Stimulated activated CD8-positive, alpha-beta memory T cell treated with anti-CD3 and anti-CD28 coated beads, Interleukin-7, amount 100 ng/mL, for 48 hours (primary cell): ENCODE results near the gene SEPTIN12.

Experiments
- DNase-seq, 2 donors: peaks; one replicate each; pipeline ENCODE4 v3.0.0-alpha.2; 2020; ENCODE audit warnings: low read depth in 1 of 2; ENCODE audit errors: extremely low read depth in 1 of 2

The SEPTIN12 gene

DNA sequence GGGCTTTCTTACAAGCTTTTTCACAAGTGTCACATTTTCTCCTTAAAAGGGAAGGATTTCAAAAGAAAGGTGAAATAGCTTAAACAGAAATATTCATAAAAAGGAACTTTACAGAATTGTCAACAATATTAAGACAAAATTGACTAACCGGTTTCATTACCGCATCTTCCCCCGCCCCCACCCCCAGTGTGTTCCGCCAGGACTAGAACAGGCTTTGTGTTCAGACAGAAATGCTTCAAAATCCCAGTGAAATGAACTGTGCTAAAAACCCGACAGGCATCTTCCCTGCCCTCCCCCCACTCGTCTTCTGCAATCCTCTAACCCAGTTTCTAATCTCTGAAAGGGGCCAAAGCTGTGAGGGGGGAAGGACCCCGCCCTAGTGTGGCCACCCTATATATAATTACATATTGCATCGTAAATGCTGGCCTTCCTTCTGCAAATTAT, 15.3 kb upstream of the SEPTIN12 start:
- no peak for DNase-seq

DNA sequence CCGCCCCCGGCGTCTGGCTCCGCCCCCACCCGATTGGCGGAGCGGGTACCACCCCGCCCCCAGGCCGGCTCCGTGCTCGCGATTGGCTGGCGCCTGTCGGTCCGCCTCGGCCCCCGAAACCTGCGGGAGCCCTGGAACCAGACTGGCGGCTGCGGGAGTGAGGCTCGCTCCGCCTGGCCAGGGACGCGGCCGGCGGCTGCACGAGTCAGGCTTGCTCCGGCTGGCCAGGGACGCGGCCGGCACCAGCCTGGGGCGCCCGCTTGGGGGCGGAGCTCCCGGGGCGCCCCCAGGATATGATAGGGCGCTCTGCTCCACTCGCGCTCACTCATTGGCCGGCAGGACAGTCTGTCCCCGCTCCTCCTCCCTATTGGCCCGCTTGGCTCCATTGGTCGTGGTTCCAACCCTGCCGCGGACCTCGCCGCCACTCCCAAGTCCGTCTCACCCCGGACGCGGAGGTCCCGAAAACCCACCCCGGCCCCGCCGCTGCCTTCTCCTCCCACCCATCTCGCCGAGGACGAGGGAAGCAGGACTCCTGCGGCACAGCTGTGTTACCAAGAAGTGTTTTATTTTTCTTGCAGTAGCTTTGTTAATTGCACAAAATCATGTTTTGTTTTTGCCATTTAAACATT, 14.6 kb upstream of the SEPTIN12 start:
- peak; percentile 72 to 82 for DNase-seq

DNA sequence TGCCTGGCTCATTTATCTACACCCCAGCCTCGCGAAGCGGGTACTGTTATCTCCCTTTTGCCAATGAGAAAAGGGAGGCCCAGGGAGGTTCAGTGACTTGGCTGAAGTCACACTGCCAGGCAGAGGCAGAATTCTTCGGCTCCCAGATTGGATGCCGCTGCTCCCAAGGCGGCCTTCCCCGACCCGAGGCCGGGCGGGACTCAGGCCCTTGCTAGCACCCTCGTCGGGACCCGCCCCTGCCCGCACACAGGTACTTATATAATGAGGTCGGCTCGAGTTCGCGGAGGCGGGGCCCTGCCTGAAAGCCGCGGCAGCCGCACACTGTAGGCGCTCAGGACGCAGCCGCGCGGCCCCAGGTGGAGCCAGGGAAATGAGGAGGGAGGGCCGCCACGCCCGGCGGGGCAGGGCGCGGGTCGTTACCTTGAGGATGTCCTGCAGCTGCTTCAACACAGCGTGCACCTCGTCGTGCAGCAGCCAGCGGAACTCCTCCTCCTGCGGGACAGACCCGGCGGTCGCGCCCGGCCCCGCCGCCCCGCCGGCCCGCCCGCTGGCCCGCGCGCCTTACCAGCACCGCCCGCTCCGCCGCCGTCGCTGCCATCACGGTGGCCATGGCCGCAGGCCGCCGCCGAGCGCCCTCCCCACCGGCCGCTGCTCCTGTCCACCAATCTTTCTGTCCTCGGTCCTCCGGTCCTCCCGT, 14.0 kb upstream of the SEPTIN12 start, which contains the start of gene ROGDI:
Gene ROGDI, minus strand, starts transcription at position 672 of the 697 bp plus-strand sequence. Its CDS starts 62 bp downstream, at position 610.
- DNase-seq, result peak; percentile 37 to 58

GRCh38 chr16:4801051-4801961, 13.2 kb upstream of the SEPTIN12 start:
- no peak for DNase-seq

GRCh38 chr16:4800290-4801041, 12.3 kb upstream of the SEPTIN12 start:
- DNase-seq, result no peak

- no peak for DNase-seq
These were observed 11.2 kb upstream of the SEPTIN12 start for GRCh38 chr16:4799171-4799855.

DNA sequence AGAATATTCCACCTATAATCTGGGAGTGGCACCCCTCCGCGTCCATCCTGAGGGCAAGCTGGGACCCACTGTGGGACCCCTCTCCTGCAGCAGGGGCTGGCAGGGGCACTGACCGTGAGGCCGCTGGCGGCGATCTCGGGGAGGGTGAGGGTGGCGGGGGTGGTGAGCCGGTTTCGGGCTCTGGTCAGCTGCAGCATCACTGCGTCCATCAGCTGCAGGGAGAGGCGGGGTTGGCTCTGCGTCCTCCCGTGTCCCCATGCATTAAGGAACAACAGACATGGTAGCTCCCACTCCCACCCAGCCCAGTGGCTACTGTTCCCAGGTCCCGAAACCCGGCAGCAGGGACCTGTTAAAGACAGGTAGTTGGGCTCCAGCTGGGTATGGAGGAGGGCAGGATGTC, 10.3 kb upstream of the SEPTIN12 start:
- DNase-seq, result no peak

GRCh38 chr16:4797805-4798252, 9.7 kb upstream of the SEPTIN12 start:
- DNase-seq, result no peak

- no peak for DNase-seq
These were observed 9.0 kb upstream of the SEPTIN12 start for GRCh38 chr16:4796982-4797804.

DNA sequence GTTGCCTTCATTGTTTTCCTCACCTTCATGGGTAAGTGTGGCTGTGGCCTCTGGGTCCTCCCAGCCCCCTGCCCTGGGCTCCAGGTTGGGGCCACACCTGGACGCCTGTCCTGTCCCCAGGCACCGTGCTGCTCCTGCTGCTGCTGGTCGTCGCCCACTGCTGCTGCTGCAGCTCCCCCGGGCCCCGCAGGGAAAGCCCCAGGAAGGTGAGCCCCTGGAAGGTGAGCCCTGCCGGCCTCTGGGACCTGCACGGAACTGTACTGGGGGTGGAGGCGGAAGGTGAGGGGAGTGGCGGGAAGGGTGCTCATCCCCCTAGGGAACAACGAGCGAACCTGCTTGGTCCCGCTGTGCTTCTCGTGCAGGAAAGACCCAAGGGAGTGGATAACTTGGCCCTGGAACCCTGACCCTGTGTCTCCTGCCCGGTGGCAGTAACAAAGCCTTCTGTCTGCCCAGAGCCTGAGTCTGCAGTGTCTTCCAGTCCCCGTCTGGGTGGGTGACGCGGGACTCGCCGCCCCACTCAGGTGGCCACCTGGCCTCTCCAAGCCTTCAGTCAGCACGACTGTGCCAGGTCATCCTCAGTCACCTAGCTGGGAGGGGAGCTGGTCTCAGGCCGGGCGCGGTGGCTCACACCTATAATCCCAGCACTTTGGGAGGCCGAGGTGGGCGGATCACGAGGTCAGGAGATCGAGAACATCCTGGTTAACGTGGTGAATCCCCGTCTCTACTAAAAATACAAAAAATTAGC, 7.9 kb upstream of the SEPTIN12 start:
- DNase-seq, result no peak

- no peak for DNase-seq
These were observed 7.2 kb upstream of the SEPTIN12 start, which contains the start of gene SMIM22 for GRCh38 chr16:4795181-4795827. Gene SMIM22, plus strand, starts transcription at chr16:4795369. Its CDS starts 366 bp downstream, at chr16:4795735.

- DNase-seq, result no peak
These were observed 4.9 kb upstream of the SEPTIN12 start for GRCh38 chr16:4792951-4793513.

DNA sequence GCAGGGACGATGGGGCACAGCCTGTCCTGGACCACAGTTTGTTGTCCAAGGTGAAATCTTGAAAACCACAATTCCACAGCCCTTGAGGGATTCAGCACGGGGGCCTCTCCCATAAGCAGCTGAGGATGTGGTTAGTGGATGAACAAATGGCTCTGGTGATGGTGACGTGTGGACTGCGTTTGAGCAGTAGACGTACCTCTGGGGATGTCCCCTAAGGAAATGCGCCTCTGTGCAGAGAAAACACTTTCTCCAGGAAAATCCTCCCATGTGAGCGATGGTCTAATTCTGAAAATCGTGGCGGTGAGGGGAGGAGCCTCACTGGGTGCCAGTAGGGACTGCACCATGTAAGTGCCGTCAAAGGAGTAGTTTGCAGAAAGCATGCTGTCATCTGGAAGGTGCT, 2.7 kb upstream of the SEPTIN12 start:
- no peak for DNase-seq

DNA sequence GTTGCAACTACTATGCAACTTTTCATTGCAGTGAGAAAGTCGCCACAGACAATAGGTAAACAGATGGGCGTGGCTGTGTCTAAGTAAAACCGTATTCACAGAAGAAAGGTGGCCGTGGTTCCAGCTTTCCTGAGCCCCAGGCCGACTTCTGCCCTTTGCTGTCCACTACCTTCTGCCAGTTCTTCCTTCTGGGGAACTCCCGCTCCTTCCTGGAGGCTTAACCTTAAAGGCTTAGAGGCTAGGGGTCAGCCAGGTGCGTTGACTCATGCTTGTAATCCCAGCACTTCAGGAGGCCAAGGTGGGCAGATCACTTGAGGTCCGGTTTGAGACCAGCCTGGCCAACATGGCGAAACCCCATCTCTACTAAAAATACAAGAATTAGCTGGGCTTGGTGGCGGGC, 2.1 kb upstream of the SEPTIN12 start:
- no peak for DNase-seq

DNA sequence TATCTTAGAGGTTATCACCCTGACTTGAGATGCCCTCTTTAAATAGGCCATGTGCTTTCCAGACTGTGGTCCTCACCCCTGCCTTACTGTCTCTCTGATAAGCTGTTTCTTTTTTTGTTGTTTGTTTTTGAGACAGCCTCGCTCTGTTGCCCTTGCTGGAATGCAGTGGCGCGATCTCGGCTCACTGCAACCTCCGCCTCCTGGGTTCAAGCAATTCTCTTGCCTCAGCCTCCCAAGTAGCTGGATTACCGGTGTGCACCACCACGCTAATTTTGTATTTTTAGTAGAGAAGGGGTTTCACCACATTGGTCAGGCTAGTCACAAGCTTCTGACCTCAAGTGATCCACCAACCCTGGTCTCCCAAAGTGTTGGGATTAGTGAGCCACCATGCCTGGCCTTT, 765 bp upstream of the SEPTIN12 start:
- no peak for DNase-seq

- no peak for DNase-seq
These were observed 344 bp upstream of the SEPTIN12 start for GRCh38 chr16:4788489-4788889.

DNA sequence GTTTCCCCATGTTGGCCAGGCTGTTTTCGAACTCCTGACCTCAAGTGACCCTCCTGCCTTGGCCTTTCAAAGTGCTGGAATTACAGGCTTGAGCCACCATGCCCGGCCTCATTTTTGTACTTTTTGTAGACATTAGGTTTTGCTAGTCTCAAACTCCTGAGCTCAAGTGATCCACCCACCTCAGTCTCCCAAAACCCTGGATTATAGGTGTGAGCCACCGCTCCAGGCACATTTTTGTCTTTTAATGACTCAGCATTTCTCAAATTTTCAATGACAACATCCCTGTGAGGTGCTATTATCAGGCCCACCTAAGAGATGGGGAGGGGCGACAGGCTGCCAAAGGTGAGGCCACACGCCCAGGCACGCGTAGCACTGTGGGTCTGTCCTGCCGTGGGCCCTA, 1.1 kb downstream of the SEPTIN12 start:
- no peak for DNase-seq
